Aorta (tissue), 5 donors: ENCODE data around the gene ERCC1. TPM values are rescaled to one million over a fixed set of nuclear protein-coding genes. Genes with fewer than 3 reads are reported as not detected.
A peak's percentile ranks its signal among the peaks of the same experiment; 100 is the strongest.

Source experiments
- ATAC-seq: fragments of 200-7000 bp; cut with Tn5 transposase; one replicate; pipeline ENCODE4 v1.9.1; 2022; ENCODE audit warnings: moderate library complexity; ENCODE audit not compliant: low FRiP score
- DNase-seq, 2 donors: peaks; one replicate each; pipeline ENCODE4 v3.0.0-alpha.2; 2020
- H3K27ac ChIP-seq, 2 donors: one replicate each; pipeline ENCODE4 v1.5.1; 2013; ENCODE audit warnings: low read length in 2 of 2, mild to moderate bottlenecking in 2 of 2, moderate library complexity in 2 of 2, control low read depth in 1 of 2, inconsistent platforms in 1 of 2, low read depth in 1 of 2
- H3K27me3 ChIP-seq, 2 donors: one replicate each; pipeline ENCODE4 v1.6.1; 2013; ENCODE audit warnings: control low read depth in 1 of 2, low read length in 1 of 2, mild to moderate bottlenecking in 1 of 2, moderate library complexity in 1 of 2; ENCODE audit not compliant: insufficient read depth in 2 of 2, control insufficient read depth in 1 of 2
- H3K36me3 ChIP-seq, 2 donors: one replicate each; pipeline ENCODE4 v1.6.1; 2013; ENCODE audit warnings: control low read depth in 1 of 2, low read length in 1 of 2, mild to moderate bottlenecking in 1 of 2; ENCODE audit not compliant: insufficient read depth in 2 of 2, control insufficient read depth in 1 of 2
- H3K4me1 ChIP-seq, 2 donors: one replicate each; pipeline ENCODE4 v1.6.1; 2013; ENCODE audit warnings: low read length in 2 of 2, control low read depth in 1 of 2, mild to moderate bottlenecking in 1 of 2, moderate library complexity in 1 of 2; ENCODE audit not compliant: insufficient read depth in 2 of 2, control insufficient read depth in 1 of 2
- H3K4me3 ChIP-seq, 2 donors: one replicate each; pipeline ENCODE4 v1.5.1; 2013; ENCODE audit warnings: low read length in 2 of 2, control low read depth in 1 of 2, mild to moderate bottlenecking in 1 of 2
- H3K9me3 ChIP-seq: one replicate; pipeline ENCODE4 v1.6.1; 2013; ENCODE audit warnings: mild to moderate bottlenecking, low read length; ENCODE audit not compliant: control insufficient read depth
- WGBS, 2 donors: extraction: QIAGEN DNeasy Blood & Tissue Kit; methylation state at CpG; one replicate each; pipeline ENCODE4 v1.1.7; 2013; 5-methylcytosine and 5-hydroxymethylcytosine counted together
- intact Hi-C, 2 donors: fragments of 100-400 bp; cut with DNase I; formaldehyde crosslinking; loops; one replicate each; pipeline versions ENCODE4 v1.14.2 to v1.15.0; 2022
- long read RNA-seq, 2 donors: library from polyadenylated mRNA; unstranded; transcript quantifications; one replicate each; pipeline ENCODE4 v2.0.0, GENCODE V29; 2020 to 2021
- polyA plus RNA-seq, 2 donors: library from polyadenylated mRNA; stranded (reverse); fragments of 200-250 nt; gene quantifications; one replicate each; pipeline ENCODE4 v1.2.3, GENCODE V29; 2013
- total RNA-seq, 2 donors: library from RNA; stranded (reverse); fragmentation: NEBNext Ultra II Directional; extraction: Animal tissue kit (Norgen Biotek cat#: 25700); gene quantifications; one replicate each; pipeline ENCODE4 v1.2.1, GENCODE V29; 2021
- donor health status: healthy with polysubstance abuse.
- donor health status: Bipolar disorder and iron deficiency.
- donor health status: DM: no; HTN: no; CAD: no.
- donor health status: DM: no; HTN: no; CAD: no.
- donor health status: DM: yes; HTN: yes; CAD: no.

The ERCC1 gene
- total RNA-seq (10 to 100 TPM; 61.4 to 69.9 TPM), polyA plus RNA-seq (10 to 100 TPM; 44.5 to 81.7 TPM)
- long read RNA-seq, donor 1, transcript ERCC1-208 (10 exons, 1,453 nt), result minor isoform, 12 of 207 reads
- long read RNA-seq, donor 1, transcript ERCC1-202 (10 exons, 3,828 nt), result major isoform, 40 of 207 reads
- long read RNA-seq, donor 1, transcript ERCC1-203 (9 exons, 949 nt), result minor isoform, 9 of 207 reads
- long read RNA-seq, donor 1, partial matches to known transcripts, result 40 of 207 reads
- long read RNA-seq, donor 1, other reads (novel, unspliced or antisense), result 105 of 207 reads
- long read RNA-seq, donor 2, transcript ERCC1-202 (10 exons, 3,828 nt), result major isoform, 5 of 26 reads
- long read RNA-seq, donor 2, partial matches to known transcripts, result 13 of 26 reads
- long read RNA-seq, donor 2, other reads (novel, unspliced or antisense), result 6 of 26 reads

DNA sequence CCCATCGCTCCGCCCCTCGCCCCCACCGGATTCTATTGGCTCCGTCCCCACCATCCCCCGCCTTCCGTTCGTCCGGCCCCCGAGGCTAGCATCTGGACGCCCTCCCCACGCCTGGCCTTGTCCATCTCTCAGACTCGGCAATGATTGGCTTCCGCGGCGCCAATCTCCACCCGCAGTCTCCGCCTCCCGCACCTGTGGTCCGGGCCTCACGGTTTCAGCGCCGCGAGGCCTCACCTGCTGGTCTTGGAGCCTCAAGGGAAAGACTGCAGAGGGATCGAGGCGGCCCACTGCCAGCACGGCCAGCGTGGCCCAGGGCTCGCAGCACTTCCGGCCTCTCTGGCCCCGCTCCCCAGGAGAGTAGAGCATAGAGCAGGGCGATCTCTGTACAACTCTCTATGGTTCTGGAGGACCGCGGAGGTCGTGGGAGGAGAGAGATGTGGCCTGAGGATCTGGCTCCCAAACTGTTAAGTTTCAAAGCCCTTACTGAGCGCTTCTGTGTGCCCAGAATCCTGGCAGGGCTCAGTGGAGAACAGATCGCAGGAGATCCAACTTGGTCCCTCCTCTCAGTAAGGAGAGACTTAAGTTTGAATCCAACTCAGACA is at the start of gene ERCC1:
Gene ERCC1 (minus strand): TSS at position 329 of the 602 bp plus-strand sequence. CDS start 543 bp downstream, outside the sequence.
- WGBS, 2 donors, result 0% methylated on average over 37 of the region's 37 CpGs
- Histone ChIP-seq H3K4me1 (no peaks in the 10 kb centered on the region), H3K4me3 (peak within 1 kb of the TSS; percentile 6 to 33), H3K27me3 (no peaks in the 10 kb centered on the region), H3K36me3 (peaks cover 0 to 2% of the 10 kb centered on the region in 2 donors), H3K9me3 (no peaks in the 10 kb centered on the region), H3K27ac (peak within 1 kb of the TSS; percentile 5 to 76)
- intact Hi-C loops, result loop anchor here in 1 of 2 donors (1.0 kb wide), 1 partner anchor 17 kb away; the partner anchor contains the start of gene POLR1G
- ATAC-seq, result peak; percentile 88
- DNase-seq, result peak; percentile 96 to 99

DNA sequence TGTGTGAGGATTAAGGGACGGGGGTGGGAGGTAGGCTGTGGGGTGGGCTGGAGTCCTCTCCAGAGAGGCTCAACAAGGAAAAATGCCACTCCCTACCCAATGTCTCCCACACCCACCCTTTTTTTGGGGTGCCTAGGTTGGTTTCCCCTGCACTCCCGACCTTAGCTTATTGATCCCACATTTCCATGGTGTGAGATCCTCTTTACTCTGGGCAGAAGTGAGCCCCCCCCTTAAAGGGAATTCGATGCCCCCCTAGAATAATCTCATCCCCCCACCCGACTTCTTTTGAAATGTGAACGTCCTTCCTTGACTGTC is 49.6 kb upstream of the ERCC1 start:
- WGBS, 2 donors, result 46 to 57% methylated on average over 5 of the region's 5 CpGs
- H3K36me3 ChIP-seq, result no peaks in the 10 kb centered on the region
- no peak for DNase-seq
- ATAC-seq, result no peak
- peaks cover 0 to 2% of the 10 kb centered on the region in 2 donors for H3K4me1 ChIP-seq
- no peaks in the 10 kb centered on the region for H3K9me3 ChIP-seq
- no peaks in the 10 kb centered on the region for H3K27me3 ChIP-seq
- H3K27ac ChIP-seq, result no peak overlapping the region
- intact Hi-C loops, result no loop called here
- no peak overlapping the region for H3K4me3 ChIP-seq

DNA sequence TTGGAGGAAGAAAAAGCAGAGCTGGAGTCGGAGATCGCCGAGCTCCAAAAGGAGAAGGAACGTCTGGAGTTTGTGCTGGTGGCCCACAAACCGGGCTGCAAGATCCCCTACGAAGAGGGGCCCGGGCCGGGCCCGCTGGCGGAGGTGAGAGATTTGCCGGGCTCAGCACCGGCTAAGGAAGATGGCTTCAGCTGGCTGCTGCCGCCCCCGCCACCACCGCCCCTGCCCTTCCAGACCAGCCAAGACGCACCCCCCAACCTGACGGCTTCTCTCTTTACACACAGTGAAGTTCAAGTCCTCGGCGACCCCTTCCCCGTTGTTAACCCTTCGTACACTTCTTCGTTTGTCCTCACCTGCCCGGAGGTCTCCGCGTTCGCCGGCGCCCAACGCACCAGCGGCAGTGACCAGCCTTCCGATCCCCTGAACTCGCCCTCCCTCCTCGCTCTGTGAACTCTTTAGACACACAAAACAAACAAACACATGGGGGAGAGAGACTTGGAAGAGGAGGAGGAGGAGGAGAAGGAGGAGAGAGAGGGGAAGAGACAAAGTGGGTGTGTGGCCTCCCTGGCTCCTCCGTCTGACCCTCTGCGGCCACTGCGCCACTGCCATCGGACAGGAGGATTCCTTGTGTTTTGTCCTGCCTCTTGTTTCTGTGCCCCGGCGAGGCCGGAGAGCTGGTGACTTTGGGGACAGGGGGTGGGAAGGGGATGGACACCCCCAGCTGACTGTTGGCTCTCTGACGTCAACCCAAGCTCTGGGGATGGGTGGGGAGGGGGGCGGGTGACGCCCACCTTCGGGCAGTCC is 49.0 kb upstream of the ERCC1 start:
- 51 to 57% methylated on average over 44 of the region's 44 CpGs for WGBS, 2 donors
- DNase-seq (peak in 1 of 2 donors; percentile 88), ATAC-seq (no peak)
- Histone ChIP-seq H3K4me3 (no peak overlapping the region), H3K9me3 (no peaks in the 10 kb centered on the region), H3K27ac (no peak overlapping the region), H3K27me3 (no peaks in the 10 kb centered on the region), H3K36me3 (no peaks in the 10 kb centered on the region), H3K4me1 (no peaks in the 10 kb centered on the region)
- intact Hi-C loops, result no loop called here

DNA sequence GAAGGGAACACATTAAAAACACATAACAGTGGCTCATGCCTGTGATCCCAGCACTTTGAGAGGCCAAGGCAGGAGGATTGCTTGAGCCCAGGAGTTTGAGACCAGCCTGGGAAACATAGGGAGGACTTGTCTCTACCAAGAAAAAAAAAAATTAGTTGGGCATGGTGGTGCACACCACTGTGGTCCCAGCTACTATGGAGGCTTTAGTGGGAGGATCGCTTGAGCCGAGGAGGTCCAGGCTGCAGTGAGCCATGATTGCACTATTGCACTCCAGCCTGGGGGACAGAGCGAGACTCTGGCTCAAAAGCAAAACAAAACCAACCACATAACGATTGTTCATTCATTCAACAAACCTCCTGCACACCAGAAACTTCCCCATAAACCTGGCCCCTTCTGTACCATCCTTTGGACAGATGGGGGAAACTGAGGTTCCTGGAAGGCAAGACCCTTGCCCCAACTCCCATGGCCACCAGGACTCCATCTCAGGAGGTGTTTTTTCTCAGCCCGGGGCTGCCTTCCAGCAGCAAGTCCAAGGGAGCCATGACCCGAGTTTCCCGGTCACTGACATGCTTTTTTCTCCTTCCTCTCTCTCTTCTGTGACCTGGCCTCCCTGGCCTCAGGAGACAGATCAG is 48.3 kb upstream of the ERCC1 start:
- H3K36me3 ChIP-seq, result no peaks in the 10 kb centered on the region
- intact Hi-C loops, result no loop called here
- no peaks in the 10 kb centered on the region for H3K27me3 ChIP-seq
- no peak for DNase-seq
- no peaks in the 10 kb centered on the region for H3K9me3 ChIP-seq
- 70 to 71% methylated on average over 7 of the region's 7 CpGs for WGBS, 2 donors
- no peak overlapping the region for H3K4me3 ChIP-seq
- H3K27ac ChIP-seq, result no peak overlapping the region
- H3K4me1 ChIP-seq, result no peaks in the 10 kb centered on the region
- no peak for ATAC-seq

DNA sequence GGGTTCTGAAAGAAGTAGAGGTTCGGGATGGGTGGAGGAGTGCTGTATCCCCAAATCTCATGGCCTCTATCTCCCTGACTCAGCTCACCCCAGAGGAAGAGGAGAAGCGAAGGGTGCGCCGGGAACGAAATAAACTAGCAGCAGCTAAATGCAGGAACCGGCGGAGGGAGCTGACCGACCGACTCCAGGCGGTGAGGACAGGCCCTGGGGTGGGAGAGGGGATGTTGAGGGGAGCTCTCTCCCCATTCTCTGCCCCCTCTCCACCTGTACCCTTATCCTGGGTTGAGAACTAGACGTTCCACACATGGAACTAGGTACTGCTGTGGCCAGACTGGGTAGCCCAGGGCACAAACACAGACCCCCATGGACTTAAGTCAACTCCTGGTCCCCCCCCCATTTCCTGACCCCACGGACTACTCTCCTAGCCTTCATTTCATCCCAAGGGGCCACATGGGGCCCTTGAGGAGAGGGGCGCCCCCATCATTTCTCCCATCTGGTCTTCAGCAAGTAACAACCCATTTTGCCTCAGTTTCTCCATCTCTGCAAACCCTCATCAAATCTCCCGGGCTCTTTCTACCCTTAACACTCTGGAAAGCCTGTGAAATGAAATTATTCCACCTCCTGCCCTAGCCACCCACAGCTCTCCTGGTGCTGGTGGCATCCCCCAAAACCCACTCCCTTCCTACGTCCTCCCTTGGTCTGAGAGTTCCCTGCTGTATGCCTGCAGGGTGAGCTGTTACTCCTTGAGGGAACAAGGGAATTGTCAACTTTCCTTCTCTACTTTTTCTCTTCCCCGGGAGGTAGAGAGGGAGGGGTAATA is 47.6 kb upstream of the ERCC1 start:
- ATAC-seq (no peak), DNase-seq (peak in 1 of 2 donors; percentile 84)
- Histone ChIP-seq H3K27me3 (no peaks in the 10 kb centered on the region), H3K4me3 (no peak overlapping the region), H3K27ac (no peak overlapping the region), H3K9me3 (no peaks in the 10 kb centered on the region), H3K36me3 (no peaks in the 10 kb centered on the region), H3K4me1 (no peaks in the 10 kb centered on the region)
- WGBS, 2 donors, result 90 to 92% methylated on average over 16 of the region's 16 CpGs
- intact Hi-C loops, result no loop called here

DNA sequence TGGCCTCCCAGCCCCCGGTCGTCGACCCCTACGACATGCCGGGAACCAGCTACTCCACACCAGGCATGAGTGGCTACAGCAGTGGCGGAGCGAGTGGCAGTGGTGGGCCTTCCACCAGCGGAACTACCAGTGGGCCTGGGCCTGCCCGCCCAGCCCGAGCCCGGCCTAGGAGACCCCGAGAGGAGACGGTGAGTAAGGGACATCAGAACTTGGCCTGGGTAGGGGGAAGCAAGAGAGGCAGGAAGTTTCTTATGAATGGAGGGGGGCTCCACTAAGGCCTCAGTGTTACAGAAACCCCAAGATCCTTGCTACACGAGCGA is 47.0 kb upstream of the ERCC1 start:
- no peak for DNase-seq
- H3K9me3 ChIP-seq, result no peaks in the 10 kb centered on the region
- H3K4me3 ChIP-seq, result no peak overlapping the region
- no peaks in the 10 kb centered on the region for H3K27me3 ChIP-seq
- no peaks in the 10 kb centered on the region for H3K36me3 ChIP-seq
- intact Hi-C loops, result no loop called here
- no peak overlapping the region for H3K27ac ChIP-seq
- ATAC-seq, result no peak
- H3K4me1 ChIP-seq, result no peaks in the 10 kb centered on the region
- 89 to 92% methylated on average over 15 of the region's 15 CpGs for WGBS, 2 donors

DNA sequence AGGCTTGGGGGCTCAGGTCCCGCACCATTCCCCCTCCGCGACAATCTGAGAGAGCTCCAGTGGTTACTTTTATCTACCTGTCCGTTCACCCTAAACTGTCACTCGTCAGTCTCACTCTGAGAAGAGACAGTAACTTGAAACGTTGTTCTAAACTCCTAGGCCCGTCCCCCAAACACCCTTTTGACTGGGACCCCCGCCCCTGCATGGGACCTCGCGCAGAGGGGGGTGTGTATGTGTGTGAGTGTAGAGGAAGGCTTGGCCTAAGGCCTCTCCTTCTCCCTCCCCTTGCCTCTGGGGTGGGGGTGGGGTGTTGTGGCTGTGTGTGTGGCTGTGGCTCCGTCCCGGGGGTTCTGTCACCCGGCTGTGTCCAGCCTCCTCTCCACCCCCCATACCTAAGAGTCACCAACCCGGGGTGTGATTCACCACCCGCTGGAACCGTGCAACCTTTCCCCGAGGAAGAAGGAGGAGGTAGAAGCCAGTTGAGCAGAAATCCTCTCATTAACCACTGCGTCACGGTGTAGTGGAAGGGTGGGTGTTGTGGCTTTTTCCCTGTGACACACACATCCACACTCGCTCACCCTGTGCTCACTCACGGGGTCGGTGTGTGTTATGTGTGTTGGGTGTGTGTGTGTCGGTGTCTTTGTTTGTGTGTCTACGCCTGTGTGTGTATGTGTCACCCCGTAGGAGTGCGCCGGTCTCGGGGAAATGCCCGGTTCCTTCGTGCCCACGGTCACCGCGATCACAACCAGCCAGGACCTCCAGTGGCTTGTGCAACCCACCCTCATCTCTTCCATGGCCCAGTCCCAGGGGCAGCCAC is 46.4 kb upstream of the ERCC1 start:
- ATAC-seq, result peak; percentile 1
- intact Hi-C loops, result no loop called here
- peak overlapping the region in 1 of 2 donors; percentile 4 for H3K27ac ChIP-seq

More for the DNA sequence above, 46.4 kb upstream of the ERCC1 start:
- Histone ChIP-seq H3K4me3 (no peak overlapping the region), H3K36me3 (no peaks in the 10 kb centered on the region), H3K27me3 (no peaks in the 10 kb centered on the region), H3K9me3 (no peaks in the 10 kb centered on the region), H3K4me1 (no peaks in the 10 kb centered on the region)
- WGBS, 2 donors, result 41 to 43% methylated on average over 33 of the region's 33 CpGs
- peak; percentile 64 to 89 for DNase-seq
